ENCODE measurements around the gene GGA2. TPM values are rescaled to one million over a fixed set of nuclear protein-coding genes. Genes with fewer than 3 reads are reported as not detected.

The GGA2 gene
- total and polyA plus RNA-seq, 2 donors (not counting 1 experiment from before 2014, with no cell fraction given): 19.5 to 29.6 TPM

- peak within 1 kb of the TSS; percentile 89 for H3K9ac ChIP-seq (ENCODE audit: insufficient read depth, low read length)
- H3K4me3 ChIP-seq (replicated peaks in 1 of 4; ENCODE audit: control extremely low read depth in 1 of 4, insufficient read depth in 1 of 4, low read depth in 3 of 4, low read length in 4 of 4): peak within 1 kb of the TSS; percentile 87 to 98 (median 94)
- peaks cover 34% of the 10 kb centered on the region for H3K79me2 ChIP-seq (ENCODE audit: control insufficient read depth, insufficient read depth, low read length)
- peak within 1 kb of the TSS; percentile 89 for H3K27ac ChIP-seq (ENCODE audit: insufficient read depth, low read length)
- H3K4me2 ChIP-seq (ENCODE audit: extremely low read depth, insufficient read depth, low read length): peak within 1 kb of the TSS; percentile 95
- DNase-seq (ENCODE audit: low read depth in 2 of 2): peak; percentile 97 to 98
- peaks cover 16% of the 10 kb centered on the region for H3K36me3 ChIP-seq (ENCODE audit: control insufficient read depth, insufficient read depth, low read length)
- H3K27me3 ChIP-seq (ENCODE audit: control insufficient read depth, insufficient read depth, low read length): no peaks in the 10 kb centered on the region
- TF ChIP-seq EZH2 (IDR thresholded peaks at IDR 0.05; ENCODE audit: low read length, missing control alignments) (no peak), CTCF (conservative IDR thresholded peaks at IDR 0.05 in 1 of 2, IDR thresholded peaks at IDR 0.05 in 1 of 2; ENCODE audit: low read depth in 1 of 2, low read length in 2 of 2) (peak; percentile 67 to 69)
- no peaks in the 10 kb centered on the region for H4K20me1 ChIP-seq (ENCODE audit: control insufficient read depth, extremely low read depth, insufficient read depth, low read length)
- no peaks in the 10 kb centered on the region for H3K9me3 ChIP-seq (ENCODE audit: control insufficient read depth, insufficient read depth, low read depth, low read length)
- H2AFZ ChIP-seq (ENCODE audit: low read length): peak within 1 kb of the TSS; percentile 73
- H3K4me1 ChIP-seq (ENCODE audit: control insufficient read depth, extremely low read depth, insufficient read depth, low read length): no peaks in the 10 kb centered on the region
Observed at GRCh38 chr16:23556881-23557778, 46.8 kb upstream of the GGA2 start, which contains the start of the genes EARS2 and UBFD1. EARS2 (minus strand) TSS chr16:23557350; CDS start chr16:23557343, 7 bp downstream. UBFD1 (plus strand) TSS chr16:23557727; CDS start chr16:23557743, 16 bp downstream.

- peaks cover 3% of the 10 kb centered on the region for H3K36me3 ChIP-seq (ENCODE audit: control insufficient read depth, insufficient read depth, low read length)
- H3K9ac ChIP-seq (ENCODE audit: insufficient read depth, low read length): no peak overlapping the region
- H4K20me1 ChIP-seq (ENCODE audit: control insufficient read depth, extremely low read depth, insufficient read depth, low read length): no peaks in the 10 kb centered on the region
- no peak overlapping the region for H3K4me3 ChIP-seq (replicated peaks in 1 of 4; ENCODE audit: control extremely low read depth in 1 of 4, insufficient read depth in 1 of 4, low read depth in 3 of 4, low read length in 4 of 4)
- H3K79me2 ChIP-seq (ENCODE audit: control insufficient read depth, insufficient read depth, low read length): peaks cover 18% of the 10 kb centered on the region
- no peaks in the 10 kb centered on the region for H3K4me1 ChIP-seq (ENCODE audit: control insufficient read depth, extremely low read depth, insufficient read depth, low read length)
- TF ChIP-seq CTCF (conservative IDR thresholded peaks at IDR 0.05 in 1 of 2, IDR thresholded peaks at IDR 0.05 in 1 of 2; ENCODE audit: low read depth in 1 of 2, low read length in 2 of 2): no peak
- no peak for TF ChIP-seq EZH2 (IDR thresholded peaks at IDR 0.05; ENCODE audit: low read length, missing control alignments)
- H3K4me2 ChIP-seq (ENCODE audit: extremely low read depth, insufficient read depth, low read length): no peak overlapping the region
- no peaks in the 10 kb centered on the region for H3K27me3 ChIP-seq (ENCODE audit: control insufficient read depth, insufficient read depth, low read length)
- H3K9me3 ChIP-seq (ENCODE audit: control insufficient read depth, insufficient read depth, low read depth, low read length): no peaks in the 10 kb centered on the region
- H2AFZ ChIP-seq (ENCODE audit: low read length): no peak overlapping the region
- DNase-seq (ENCODE audit: low read depth in 2 of 2): no peak
- H3K27ac ChIP-seq (ENCODE audit: insufficient read depth, low read length): no peak overlapping the region
Observed at GRCh38 chr16:23554536-23554935, 44.2 kb upstream of the GGA2 start.

- Histone ChIP-seq H3K36me3 (ENCODE audit: control insufficient read depth, insufficient read depth, low read length) (peaks cover 7% of the 10 kb centered on the region), H3K4me1 (ENCODE audit: control insufficient read depth, extremely low read depth, insufficient read depth, low read length) (no peaks in the 10 kb centered on the region), H2AFZ (ENCODE audit: low read length) (no peak overlapping the region), H3K9ac (ENCODE audit: insufficient read depth, low read length) (no peak overlapping the region), H3K27me3 (ENCODE audit: control insufficient read depth, insufficient read depth, low read length) (no peaks in the 10 kb centered on the region), H3K4me2 (ENCODE audit: extremely low read depth, insufficient read depth, low read length) (no peak overlapping the region), H4K20me1 (ENCODE audit: control insufficient read depth, extremely low read depth, insufficient read depth, low read length) (no peaks in the 10 kb centered on the region), H3K9me3 (ENCODE audit: control insufficient read depth, insufficient read depth, low read depth, low read length) (no peaks in the 10 kb centered on the region), H3K79me2 (ENCODE audit: control insufficient read depth, insufficient read depth, low read length) (no peaks in the 10 kb centered on the region), H3K4me3 (replicated peaks in 1 of 4; ENCODE audit: control extremely low read depth in 1 of 4, insufficient read depth in 1 of 4, low read depth in 3 of 4, low read length in 4 of 4) (no peak overlapping the region), H3K27ac (ENCODE audit: insufficient read depth, low read length) (no peak overlapping the region)
- no peak for DNase-seq (ENCODE audit: low read depth in 2 of 2)
- TF ChIP-seq EZH2 (IDR thresholded peaks at IDR 0.05; ENCODE audit: low read length, missing control alignments) (no peak), CTCF (conservative IDR thresholded peaks at IDR 0.05 in 1 of 2, IDR thresholded peaks at IDR 0.05 in 1 of 2; ENCODE audit: low read depth in 1 of 2, low read length in 2 of 2) (no peak)
Observed at GRCh38 chr16:23552161-23552560, 41.9 kb upstream of the GGA2 start.
